H9 (cell line): ENCODE results near the gene MDFI. TPM values are rescaled to one million over a fixed set of nuclear protein-coding genes. Genes with fewer than 3 reads are reported as not detected.

Source experiments
- DNase-seq: peaks from one replicate; pipeline ENCODE4 v3.0.0-alpha.2; 2017
- H2AFZ ChIP-seq: one replicate; pipeline ENCODE4 v1.6.1; 2013; ENCODE audit warnings: mild to moderate bottlenecking, low read length, control low read depth, moderate library complexity
- H2AK5ac ChIP-seq: 2 replicates; pipeline ENCODE4 v1.6.1; 2013; ENCODE audit warnings: low read length, control low read depth, mixed read lengths; ENCODE audit not compliant: insufficient read length
- H2BK120ac ChIP-seq: one replicate; pipeline ENCODE4 v1.6.1; 2013; ENCODE audit warnings: low read depth, mild to moderate bottlenecking, low read length, control low read depth, inconsistent platforms; ENCODE audit not compliant: poor library complexity, severe bottlenecking
- H2BK12ac ChIP-seq: 2 replicates; pipeline ENCODE4 v1.6.1; 2013; ENCODE audit warnings: low read length, control low read depth, mixed read lengths, low read depth; ENCODE audit not compliant: insufficient read length
- H2BK15ac ChIP-seq: 2 replicates; pipeline ENCODE4 v1.6.1; 2013; ENCODE audit warnings: low read depth, low read length, control low read depth
- H2BK20ac ChIP-seq: one replicate; pipeline ENCODE4 v1.6.1; 2013; ENCODE audit warnings: low read depth, mild to moderate bottlenecking, low read length, control low read depth, inconsistent platforms; ENCODE audit not compliant: poor library complexity, severe bottlenecking
- H2BK5ac ChIP-seq: 2 replicates; pipeline ENCODE4 v1.6.1; 2013; ENCODE audit warnings: low read length, control low read depth, mixed read lengths; ENCODE audit not compliant: insufficient read length
- H3K14ac ChIP-seq: 2 replicates; pipeline ENCODE4 v1.6.1; 2013; ENCODE audit warnings: low read length, control low read depth; ENCODE audit not compliant: insufficient read depth
- H3K18ac ChIP-seq: 2 replicates; pipeline ENCODE4 v1.6.1; 2013; ENCODE audit warnings: low read depth, mild to moderate bottlenecking, mixed read lengths, low read length, control low read depth; ENCODE audit not compliant: insufficient read length
- H3K23ac ChIP-seq: 2 replicates; pipeline ENCODE4 v1.6.1; 2013; ENCODE audit warnings: low read length, control low read depth, mixed read lengths, low read depth; ENCODE audit not compliant: insufficient read length
- H3K23me2 ChIP-seq: 2 replicates; pipeline ENCODE4 v1.6.1; 2013; ENCODE audit warnings: low read depth, mild to moderate bottlenecking, mixed read lengths, low read length, control low read depth; ENCODE audit not compliant: insufficient read length, poor library complexity, severe bottlenecking
- H3K27ac ChIP-seq: 2 replicates; pipeline ENCODE4 v1.5.1; 2013; ENCODE audit warnings: low read length, control low read depth, mixed read lengths, low read depth; ENCODE audit not compliant: insufficient read length
- H3K27me3 ChIP-seq: 2 replicates; pipeline ENCODE4 v1.6.1; 2013; ENCODE audit warnings: low read length, control low read depth, inconsistent platforms; ENCODE audit not compliant: insufficient read depth
- H3K4ac ChIP-seq: 2 replicates; pipeline ENCODE4 v1.6.1; 2013; ENCODE audit warnings: low read depth, mild to moderate bottlenecking, control low read depth, inconsistent platforms, low read length, moderate library complexity
- H3K4me1 ChIP-seq: 2 replicates; pipeline ENCODE4 v1.6.1; 2013; ENCODE audit warnings: low read length, control low read depth, inconsistent platforms; ENCODE audit not compliant: insufficient read depth
- H3K4me2 ChIP-seq: 2 replicates; pipeline ENCODE4 v1.6.1; 2013; ENCODE audit warnings: low read length, control low read depth, mixed read lengths; ENCODE audit not compliant: insufficient read length, insufficient read depth
- H3K56ac ChIP-seq: 2 replicates; pipeline ENCODE4 v1.6.1; 2013; ENCODE audit warnings: low read depth, mild to moderate bottlenecking, mixed read lengths, low read length, control low read depth; ENCODE audit not compliant: insufficient read length
- H3K79me1 ChIP-seq: 2 replicates; pipeline ENCODE4 v1.6.1; 2013; ENCODE audit warnings: low read depth, mild to moderate bottlenecking, moderate library complexity, low read length, control low read depth, inconsistent platforms; ENCODE audit not compliant: insufficient read depth, poor library complexity, severe bottlenecking
- H3K79me2 ChIP-seq: 2 replicates; pipeline ENCODE4 v1.6.1; 2013; ENCODE audit warnings: low read length, control low read depth, inconsistent platforms; ENCODE audit not compliant: insufficient read depth
- H3K9ac ChIP-seq: 2 replicates; pipeline ENCODE4 v1.6.1; 2013; ENCODE audit warnings: low read length, control low read depth, mixed read lengths; ENCODE audit not compliant: insufficient read length; ENCODE audit errors: extremely low read depth
- H3K9me3 ChIP-seq: one replicate; pipeline ENCODE4 v1.6.1; 2013; ENCODE audit warnings: low read depth, low read length, inconsistent platforms; ENCODE audit not compliant: control insufficient read depth
- H3T11ph ChIP-seq: one replicate; pipeline ENCODE4 v1.6.1; 2013; ENCODE audit warnings: mild to moderate bottlenecking, low read length, control low read depth, inconsistent platforms
- H4K20me1 ChIP-seq: one replicate; pipeline ENCODE4 v1.6.1; 2013; ENCODE audit not compliant: control insufficient read depth, insufficient read length, insufficient read depth
- H4K5ac ChIP-seq: 2 replicates; pipeline ENCODE4 v1.6.1; 2013; ENCODE audit warnings: low read depth, mild to moderate bottlenecking, mixed read lengths, low read length, control low read depth; ENCODE audit not compliant: insufficient read length
- H4K8ac ChIP-seq: replicated peaks from 2 replicates; pipeline ENCODE4 v1.6.1; 2013; ENCODE audit warnings: low read length, control low read depth, mixed read lengths, low read depth; ENCODE audit not compliant: insufficient read length
- H4K91ac ChIP-seq: 2 replicates; pipeline ENCODE4 v1.6.1; 2013; ENCODE audit warnings: low read depth, mild to moderate bottlenecking, moderate library complexity, mixed read lengths, low read length, control low read depth; ENCODE audit not compliant: insufficient read length
- H3K27ac Mint-ChIP-seq, 3 experiments: 2 replicates in 2 of 3; 3 replicates in 1 of 3; pipeline ENCODE4 v1.8.0; 2020 to 2021; ENCODE audit warnings: mixed read lengths in 3 of 3, mild to moderate bottlenecking in 1 of 3, moderate library complexity in 1 of 3
- H3K27me3 Mint-ChIP-seq: 2 replicates; pipeline ENCODE4 v1.8.0; 2021; ENCODE audit warnings: low read depth, mild to moderate bottlenecking, moderate library complexity, mixed read lengths
- H3K36me3 Mint-ChIP-seq, 3 experiments: 2 replicates in 2 of 3; 3 replicates in 1 of 3; pipeline ENCODE4 v1.8.0; 2020 to 2021; ENCODE audit warnings: low read depth in 3 of 3, mixed read lengths in 3 of 3; ENCODE audit not compliant: insufficient read depth in 1 of 3
- H3K4me1 Mint-ChIP-seq, 2 experiments: 2 replicates each; pipeline ENCODE4 v1.8.0; 2020; ENCODE audit warnings: mixed read lengths in 2 of 2
- H3K4me3 Mint-ChIP-seq, 2 experiments: 2 replicates in 1 of 2; 3 replicates in 1 of 2; pipeline ENCODE4 v1.8.0; 2020 to 2021; ENCODE audit warnings: mild to moderate bottlenecking in 2 of 2, mixed read lengths in 2 of 2, moderate library complexity in 1 of 2
- H3K9me3 Mint-ChIP-seq, 2 experiments: 2 replicates in 1 of 2; 3 replicates in 1 of 2; pipeline ENCODE4 v1.8.0; 2020; ENCODE audit warnings: mild to moderate bottlenecking in 2 of 2, mixed read lengths in 2 of 2, moderate library complexity in 1 of 2
- CTCF ChIP-seq: fragments of 200-600 bp; sonication (generic); conservative IDR thresholded peaks from 3 replicates; pipeline ENCODE4 v1.8.0; 2021; ENCODE audit warnings: antibody characterized with exemption, mild to moderate bottlenecking
- WGBS: extraction: QIAGEN DNeasy Blood & Tissue Kit; methylation state at CpG from one replicate; pipeline ENCODE4 v1.1.7; 2013; ENCODE audit warnings: missing lambda C conversion rate, low lambda C conversion rate, mixed read lengths; ENCODE audit not compliant: insufficient read length; ENCODE audit errors: extremely low coverage; 5-methylcytosine and 5-hydroxymethylcytosine counted together
- total RNA-seq: library from RNA; stranded (reverse); gene quantifications from 2 replicates; pipeline ENCODE4 v1.2.1, GENCODE V29; 2021

The MDFI gene
- total RNA-seq, 1 experiment from 2014 or later: 45.0 TPM

GRCh38 chr6:41629128-41629527, 9.1 kb upstream of the MDFI start:
- Histone ChIP-seq H3K79me1 (no peaks in the 10 kb centered on the region), H2BK5ac (no peak overlapping the region), H3K18ac (no peak overlapping the region), H3K23me2 (no peaks in the 10 kb centered on the region), H3K79me2 (no peaks in the 10 kb centered on the region), H3K14ac (no peak overlapping the region), H2BK15ac (no peak overlapping the region), H2AK5ac (no peak overlapping the region), H4K5ac (no peak overlapping the region), H3K4me2 (no peak overlapping the region), H3K4ac (no peak overlapping the region), H3K9me3 (no peaks in the 10 kb centered on the region), H2BK120ac (no peak overlapping the region), H3K27ac (no peak overlapping the region), H4K8ac (no peak overlapping the region), H4K20me1 (no peaks in the 10 kb centered on the region), H2BK20ac (no peak overlapping the region), H3K9ac (no peak overlapping the region), H3K56ac (no peak overlapping the region), H3K4me1 (no peaks in the 10 kb centered on the region), H3K27me3 (no peaks in the 10 kb centered on the region), H2BK12ac (no peak overlapping the region), H2AFZ (no peak overlapping the region), H3K23ac (no peak overlapping the region), H4K91ac (no peak overlapping the region), H3T11ph (no peak overlapping the region)
- Mint-ChIP-seq H3K4me3 (no peak overlapping the region), H3K36me3 (no peaks in the 10 kb centered on the region; a peak in 1 of 7 replicates), H3K27me3 (peaks cover 21% of the 10 kb centered on the region), H3K27ac (no peak overlapping the region), H3K9me3 (no peaks in the 10 kb centered on the region), H3K4me1 (peaks cover 0 to 7% of the 10 kb centered on the region in 2 experiments; a peak in 2 of 4 replicates)
- WGBS: no CpG with 5 or more reads among the region's 2 CpGs
- no peak for DNase-seq
- no peak for TF ChIP-seq CTCF
